Hepatocyte (in vitro differentiated cells): Measurements from ENCODE around the gene FRMPD4. TPM values are rescaled to one million over a fixed set of nuclear protein-coding genes. Genes with fewer than 3 reads are reported as not detected.

Experiments used
- DNase-seq: peaks from one replicate; pipeline ENCODE4 v3.0.0-alpha.2; 2016; ENCODE audit warnings: low spot score
- H2AFZ ChIP-seq: fragments of 200-600 bp; sonication (generic); 2 replicates; pipeline ENCODE4 v1.6.0; 2016; ENCODE audit warnings: antibody characterized with exemption, mild to moderate bottlenecking
- H3K27ac ChIP-seq: fragments of 200-600 bp; sonication (generic); 2 replicates; pipeline ENCODE4 v1.5.1; 2016; ENCODE audit warnings: mild to moderate bottlenecking
- H3K27me3 ChIP-seq: fragments of 200-600 bp; sonication (generic); 2 replicates; pipeline ENCODE4 v1.6.1; 2016
- H3K36me3 ChIP-seq: fragments of 200-600 bp; sonication (generic); replicated peaks from 2 replicates; pipeline ENCODE4 v1.5.1; 2016; ENCODE audit warnings: low read depth; ENCODE audit not compliant: insufficient read depth
- H3K4me1 ChIP-seq: fragments of 200-600 bp; sonication (generic); 2 replicates; pipeline ENCODE4 v1.5.1; 2016; ENCODE audit warnings: mild to moderate bottlenecking, moderate library complexity; ENCODE audit not compliant: insufficient read depth
- H3K4me2 ChIP-seq: fragments of 200-600 bp; sonication (generic); 2 replicates; pipeline ENCODE4 v1.6.0; 2016
- H3K4me3 ChIP-seq: fragments of 200-600 bp; sonication (generic); 2 replicates; pipeline ENCODE4 v1.5.1; 2016; ENCODE audit warnings: mild to moderate bottlenecking
- H3K79me2 ChIP-seq: fragments of 200-600 bp; sonication (generic); 2 replicates; pipeline ENCODE4 v1.6.0; 2017; ENCODE audit warnings: mild to moderate bottlenecking
- H3K9me2 ChIP-seq: fragments of 200-600 bp; sonication (generic); replicated peaks from 2 replicates; pipeline ENCODE4 v1.6.0; 2017; ENCODE audit warnings: mild to moderate bottlenecking; ENCODE audit not compliant: insufficient read depth
- H3K9me3 ChIP-seq: fragments of 200-600 bp; sonication (generic); 2 replicates; pipeline ENCODE4 v1.5.1; 2016; ENCODE audit warnings: low read depth, mild to moderate bottlenecking
- H4K20me1 ChIP-seq: fragments of 200-600 bp; sonication (generic); 2 replicates; pipeline ENCODE4 v1.6.0; 2016; ENCODE audit warnings: mild to moderate bottlenecking; ENCODE audit not compliant: insufficient read depth, poor library complexity, severe bottlenecking
- EZH2 ChIP-seq: fragments of 200-600 bp; sonication (generic); IDR thresholded peaks from 2 replicates; pipeline ENCODE4 v1.6.1; 2016; ENCODE audit warnings: antibody characterized with exemption, mild to moderate bottlenecking, borderline replicate concordance
- EZH2phosphoT487 ChIP-seq: fragments of 200-600 bp; sonication (generic); IDR thresholded peaks from one replicate; pipeline ENCODE4 v1.6.1; 2018; ENCODE audit warnings: antibody characterized with exemption, mild to moderate bottlenecking, low read depth, moderate library complexity; ENCODE audit not compliant: unreplicated experiment, severe bottlenecking
- WGBS: methylation state at CpG from one replicate; pipeline ENCODE4 v1.1.6; 2016; ENCODE audit warnings: low lambda C conversion rate; ENCODE audit errors: missing lambda C conversion rate; 5-methylcytosine and 5-hydroxymethylcytosine counted together
- polyA plus RNA-seq: library from polyadenylated mRNA; unstranded; fragments of >200 nt; fragmentation: Nextera tagmentation; extraction: Ambion mirVana; gene quantifications from 2 replicates; pipeline ENCODE4 v1.2.1, GENCODE V29; 2016
- total RNA-seq: library from RNA; depleted of rRNA; stranded (reverse); fragments of >200 nt; gene quantifications from 2 replicates; pipeline ENCODE4 v1.2.3, GENCODE V29; 2014
- TF ChIP-seq, protein P1 (sequence below): fragments of 200-600 bp; sonication (generic); IDR thresholded peaks from 2 replicates; pipeline ENCODE4 v1.5.1; 2016; ENCODE audit warnings: antibody characterized with exemption, mild to moderate bottlenecking; ENCODE audit not compliant: poor library complexity

FRMPD4 gene
- total and polyA plus RNA-seq, 2 experiments from 2014 or later, result 0.23 TPM; not detected in 1

DNA sequence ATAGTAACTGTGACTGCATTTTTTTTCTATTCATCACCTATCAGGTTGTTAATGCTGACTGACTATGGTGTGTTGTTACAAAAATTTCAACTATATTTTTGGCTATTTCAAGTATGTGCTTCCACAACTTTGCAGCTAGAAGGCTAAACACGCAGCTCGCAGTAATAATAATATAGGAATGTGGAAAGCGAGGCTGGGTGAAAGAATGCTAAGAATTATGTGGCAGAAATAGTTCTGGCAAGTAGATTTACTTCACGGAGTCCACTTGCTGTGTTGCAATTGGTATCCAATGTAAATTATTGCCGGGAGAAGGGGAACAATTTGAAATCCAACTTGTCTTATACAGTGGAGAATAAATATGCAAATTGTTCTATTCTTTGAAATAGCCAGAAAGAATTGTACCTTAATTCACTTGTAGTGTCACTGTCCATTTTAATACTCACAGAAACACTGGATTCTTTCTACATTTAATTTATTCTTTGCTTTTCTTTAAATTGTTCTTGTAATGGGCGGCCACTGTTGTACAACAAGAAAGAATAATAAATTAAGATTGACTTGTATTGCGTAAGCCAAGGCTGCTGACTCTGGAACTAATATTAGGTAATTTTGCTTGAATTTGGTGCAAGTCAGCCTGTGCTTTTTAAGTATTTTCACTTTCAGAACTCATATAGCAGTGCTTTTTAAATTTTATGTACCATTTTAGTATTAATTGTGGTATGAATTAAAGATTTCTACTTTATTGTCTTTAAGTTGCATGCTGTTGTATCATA lies 154.9 kb downstream of the FRMPD4 start:
- TF ChIP-seq EZH2, result no peak
- TF ChIP-seq EZH2phosphoT487, result no peak
- TF ChIP-seq, protein P1, sequence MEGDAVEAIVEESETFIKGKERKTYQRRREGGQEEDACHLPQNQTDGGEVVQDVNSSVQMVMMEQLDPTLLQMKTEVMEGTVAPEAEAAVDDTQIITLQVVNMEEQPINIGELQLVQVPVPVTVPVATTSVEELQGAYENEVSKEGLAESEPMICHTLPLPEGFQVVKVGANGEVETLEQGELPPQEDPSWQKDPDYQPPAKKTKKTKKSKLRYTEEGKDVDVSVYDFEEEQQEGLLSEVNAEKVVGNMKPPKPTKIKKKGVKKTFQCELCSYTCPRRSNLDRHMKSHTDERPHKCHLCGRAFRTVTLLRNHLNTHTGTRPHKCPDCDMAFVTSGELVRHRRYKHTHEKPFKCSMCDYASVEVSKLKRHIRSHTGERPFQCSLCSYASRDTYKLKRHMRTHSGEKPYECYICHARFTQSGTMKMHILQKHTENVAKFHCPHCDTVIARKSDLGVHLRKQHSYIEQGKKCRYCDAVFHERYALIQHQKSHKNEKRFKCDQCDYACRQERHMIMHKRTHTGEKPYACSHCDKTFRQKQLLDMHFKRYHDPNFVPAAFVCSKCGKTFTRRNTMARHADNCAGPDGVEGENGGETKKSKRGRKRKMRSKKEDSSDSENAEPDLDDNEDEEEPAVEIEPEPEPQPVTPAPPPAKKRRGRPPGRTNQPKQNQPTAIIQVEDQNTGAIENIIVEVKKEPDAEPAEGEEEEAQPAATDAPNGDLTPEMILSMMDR, result no peak
- Histone ChIP-seq H3K27me3 (no peaks in the 10 kb centered on the region), H3K4me2 (no peak overlapping the region), H4K20me1 (no peaks in the 10 kb centered on the region), H3K4me3 (no peak overlapping the region), H3K4me1 (no peaks in the 10 kb centered on the region), H3K27ac (no peak overlapping the region), H3K79me2 (no peaks in the 10 kb centered on the region), H3K9me3 (no peaks in the 10 kb centered on the region), H3K9me2 (no peaks in the 10 kb centered on the region), H3K36me3 (no peaks in the 10 kb centered on the region), H2AFZ (no peak overlapping the region)
- WGBS, result 71% methylated on average over 7 of the region's 7 CpGs
- no peak for DNase-seq

DNA sequence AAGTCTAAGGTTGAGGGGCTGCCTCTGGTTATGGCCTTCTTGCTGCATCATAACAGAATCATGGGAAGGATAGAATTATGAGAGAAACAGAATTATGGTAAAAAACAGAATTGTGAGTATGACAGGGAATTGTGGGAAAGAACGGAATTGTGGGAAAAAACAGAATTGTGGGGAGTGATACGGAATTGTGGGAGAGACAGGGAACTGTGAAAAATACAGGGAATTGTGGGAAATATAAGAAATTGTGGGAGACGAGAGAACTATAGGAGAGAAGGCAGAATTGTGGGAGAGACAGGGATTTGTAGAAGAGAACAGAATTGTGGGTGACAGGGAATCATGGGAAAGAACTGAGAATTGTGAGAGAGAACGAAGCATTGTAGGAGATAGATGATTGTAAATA lies 159.1 kb downstream of the FRMPD4 start:
- Histone ChIP-seq H3K27me3 (no peaks in the 10 kb centered on the region), H3K79me2 (no peaks in the 10 kb centered on the region)

DNA sequence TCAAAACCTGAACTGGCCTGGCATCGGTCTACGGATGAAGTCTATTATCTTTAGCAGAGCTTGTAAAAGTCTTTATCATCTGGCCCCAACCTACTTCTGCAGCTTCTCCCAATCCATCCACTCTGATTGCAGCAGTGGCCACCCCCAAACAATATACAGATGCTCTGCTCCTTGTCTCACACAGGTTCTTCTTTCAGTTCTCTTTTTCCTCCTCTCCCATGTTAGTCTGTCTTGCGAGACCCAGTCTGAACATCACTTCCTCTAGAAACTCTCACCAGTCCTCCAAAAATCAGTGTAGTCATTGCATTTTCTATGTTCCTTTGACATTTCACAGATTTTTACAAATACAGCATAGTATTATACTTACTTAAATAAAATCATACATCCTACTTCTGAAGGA lies 163.0 kb downstream of the FRMPD4 start:
- WGBS, result 86% methylated on average over 3 of the region's 3 CpGs
- H3K9me2 ChIP-seq, result no peaks in the 10 kb centered on the region
- no peaks in the 10 kb centered on the region for H3K9me3 ChIP-seq
- H3K36me3 ChIP-seq, result no peaks in the 10 kb centered on the region
- no peaks in the 10 kb centered on the region for H3K27me3 ChIP-seq
- H4K20me1 ChIP-seq, result no peaks in the 10 kb centered on the region
- no peaks in the 10 kb centered on the region for H3K4me1 ChIP-seq
- no peak overlapping the region for H2AFZ ChIP-seq
- no peak for DNase-seq
- no peak for TF ChIP-seq EZH2phosphoT487
- TF ChIP-seq, protein P1, result no peak
- TF ChIP-seq EZH2, result no peak
- no peak overlapping the region for H3K4me3 ChIP-seq
- no peaks in the 10 kb centered on the region for H3K79me2 ChIP-seq
- no peak overlapping the region for H3K27ac ChIP-seq
- no peak overlapping the region for H3K4me2 ChIP-seq

More for the DNA sequence above, 159.1 kb downstream of the FRMPD4 start:
- 79% methylated on average over 4 of the region's 4 CpGs for WGBS
- no peaks in the 10 kb centered on the region for H3K9me3 ChIP-seq
- H3K4me2 ChIP-seq, result no peak overlapping the region
- no peaks in the 10 kb centered on the region for H4K20me1 ChIP-seq
- no peaks in the 10 kb centered on the region for H3K9me2 ChIP-seq
- no peak overlapping the region for H3K27ac ChIP-seq
- no peak overlapping the region for H2AFZ ChIP-seq
- H3K36me3 ChIP-seq, result no peaks in the 10 kb centered on the region
- no peak overlapping the region for H3K4me3 ChIP-seq
- H3K4me1 ChIP-seq, result no peaks in the 10 kb centered on the region
- no peak for TF ChIP-seq EZH2
- TF ChIP-seq, protein P1, result no peak
- no peak for TF ChIP-seq EZH2phosphoT487
- no peak for DNase-seq
